ENCODE results near the gene ZDHHC24. TPM values are rescaled to one million over a fixed set of nuclear protein-coding genes. Genes with fewer than 3 reads are reported as not detected.
A peak's percentile ranks its signal among the peaks of the same experiment; 100 is the strongest.
"Not testable (repeated sequence)": the region's sequence is repeated elsewhere in the genome, so short reads cannot be mapped to it uniquely, and the experiment has no call there.

Gene ZDHHC24, protein sequence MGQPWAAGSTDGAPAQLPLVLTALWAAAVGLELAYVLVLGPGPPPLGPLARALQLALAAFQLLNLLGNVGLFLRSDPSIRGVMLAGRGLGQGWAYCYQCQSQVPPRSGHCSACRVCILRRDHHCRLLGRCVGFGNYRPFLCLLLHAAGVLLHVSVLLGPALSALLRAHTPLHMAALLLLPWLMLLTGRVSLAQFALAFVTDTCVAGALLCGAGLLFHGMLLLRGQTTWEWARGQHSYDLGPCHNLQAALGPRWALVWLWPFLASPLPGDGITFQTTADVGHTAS
- 1 to 10 TPM; 6.6 to 7.8 (median 7.5) TPM for total RNA-seq
- 6.3 TPM for polyA plus RNA-seq
- long read RNA-seq, donor 1, full-length matches to known transcripts, result 16 of 24 reads
- long read RNA-seq, donor 1, partial matches to known transcripts, result 0 of 24 reads
- long read RNA-seq, donor 1, other reads (novel, unspliced or antisense), result 8 of 24 reads
- long read RNA-seq, donor 2, full-length matches to known transcripts, result 8 of 13 reads
- long read RNA-seq, donor 2, partial matches to known transcripts, result 2 of 13 reads
- long read RNA-seq, donor 2, other reads (novel, unspliced or antisense), result 3 of 13 reads
- long read RNA-seq, donor 3, full-length matches to known transcripts, result 38 of 60 reads
- long read RNA-seq, donor 3, partial matches to known transcripts, result 1 of 60 reads
- long read RNA-seq, donor 3, other reads (novel, unspliced or antisense), result 21 of 60 reads
- long read RNA-seq, donor 4, full-length matches to known transcripts, result 8 of 12 reads
- long read RNA-seq, donor 4, partial matches to known transcripts, result 0 of 12 reads
- long read RNA-seq, donor 4, other reads (novel, unspliced or antisense), result 4 of 12 reads

DNA sequence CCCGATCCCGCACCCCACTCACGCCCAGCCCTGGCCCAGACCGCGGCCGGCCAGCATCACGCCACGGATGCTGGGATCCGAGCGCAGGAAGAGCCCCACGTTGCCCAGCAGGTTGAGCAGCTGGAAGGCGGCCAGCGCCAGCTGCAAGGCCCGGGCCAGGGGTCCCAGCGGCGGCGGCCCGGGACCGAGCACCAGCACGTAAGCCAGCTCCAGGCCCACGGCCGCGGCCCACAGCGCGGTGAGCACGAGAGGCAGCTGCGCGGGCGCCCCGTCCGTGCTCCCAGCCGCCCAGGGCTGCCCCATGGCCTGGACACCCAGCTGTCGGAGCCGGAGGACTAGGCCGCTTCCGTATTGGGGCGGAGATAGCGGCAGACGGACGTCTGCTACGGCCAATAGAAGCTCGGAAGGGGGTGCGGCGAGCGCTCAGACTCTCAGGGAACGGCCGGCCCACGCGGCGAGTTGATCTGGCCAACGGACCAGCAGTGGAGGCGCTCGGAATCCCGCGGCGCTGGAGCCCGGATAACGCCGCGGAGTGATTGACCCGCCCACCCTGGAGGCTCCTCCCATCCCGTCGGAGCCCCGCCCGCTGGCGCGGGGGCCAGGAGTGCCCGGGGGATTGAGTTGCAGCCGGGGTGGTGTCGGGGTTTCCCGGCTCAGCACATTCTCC, at the start of gene ZDHHC24:
Gene ZDHHC24 (minus strand): TSS at position 348 of the 667 bp plus-strand sequence. CDS start 45 bp downstream, at position 303.
- ATAC-seq (peak; percentile 97), DNase-seq (peak; percentile 99 to 100 (median 99))
- Histone ChIP-seq H3K27ac (ENCODE audit: low read length) (peak within 1 kb of the TSS; percentile 24), H3K27me3 (ENCODE audit: control insufficient read depth, insufficient read depth) (no peaks in the 10 kb centered on the region), H3K4me3 (ENCODE audit: low read length) (peak within 1 kb of the TSS; percentile 53), H3K4me1 (ENCODE audit: control insufficient read depth, insufficient read depth, low read length) (no peaks in the 10 kb centered on the region), H3K9me3 (ENCODE audit: control insufficient read depth, low read length) (no peaks in the 10 kb centered on the region)
- WGBS, result under 1% methylated on average over 71 of the region's 71 CpGs
- intact Hi-C loops (cut with DNase I), result no loop called here

DNA sequence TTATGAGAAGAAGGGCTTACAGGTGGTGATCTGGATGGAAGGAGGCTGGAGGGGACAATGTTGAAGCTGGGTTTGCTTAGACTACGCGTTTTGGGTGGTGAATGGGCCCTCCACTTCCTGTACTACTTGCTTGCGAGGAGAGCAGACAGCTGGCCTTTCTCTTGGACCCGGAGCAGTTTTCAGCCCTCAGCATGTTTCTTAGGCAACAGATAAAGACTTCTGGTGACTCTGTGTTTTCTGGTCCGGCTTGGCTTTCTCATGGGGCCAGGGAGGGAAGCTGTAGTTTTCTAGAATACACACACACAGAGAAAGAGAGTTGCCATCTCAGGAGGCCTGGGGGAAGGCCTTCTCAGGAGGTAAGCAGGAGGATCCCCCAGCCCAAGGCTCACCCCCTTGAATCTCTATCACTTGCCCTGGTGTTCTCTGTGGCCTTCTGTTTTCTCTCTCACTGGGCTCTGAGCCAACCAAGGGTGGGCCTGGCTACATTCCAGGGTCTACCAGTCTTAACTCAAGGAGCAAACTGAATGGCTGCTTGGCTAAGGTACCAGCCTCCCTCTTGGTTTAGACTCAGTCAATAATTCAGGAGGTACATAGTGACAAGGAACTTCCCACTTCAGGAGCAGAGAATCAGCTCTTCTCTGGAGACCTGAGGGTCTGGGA, 49.5 kb upstream of the ZDHHC24 start:
- DNase-seq (peak; percentile 77 to 87 (median 79)), ATAC-seq (peak; percentile 40 to 75)
- 44% methylated on average over 5 of the region's 5 CpGs for WGBS
- Histone ChIP-seq H3K27me3 (ENCODE audit: control insufficient read depth, insufficient read depth) (no peaks in the 10 kb centered on the region), H3K4me3 (ENCODE audit: low read length) (no peak overlapping the region), H3K4me1 (ENCODE audit: control insufficient read depth, insufficient read depth, low read length) (peaks cover 9% of the 10 kb centered on the region), H3K9me3 (ENCODE audit: control insufficient read depth, low read length) (no peaks in the 10 kb centered on the region), H3K27ac (ENCODE audit: low read length) (peak overlapping the region; percentile 87)
- intact Hi-C loops (cut with DNase I), result no loop called here

DNA sequence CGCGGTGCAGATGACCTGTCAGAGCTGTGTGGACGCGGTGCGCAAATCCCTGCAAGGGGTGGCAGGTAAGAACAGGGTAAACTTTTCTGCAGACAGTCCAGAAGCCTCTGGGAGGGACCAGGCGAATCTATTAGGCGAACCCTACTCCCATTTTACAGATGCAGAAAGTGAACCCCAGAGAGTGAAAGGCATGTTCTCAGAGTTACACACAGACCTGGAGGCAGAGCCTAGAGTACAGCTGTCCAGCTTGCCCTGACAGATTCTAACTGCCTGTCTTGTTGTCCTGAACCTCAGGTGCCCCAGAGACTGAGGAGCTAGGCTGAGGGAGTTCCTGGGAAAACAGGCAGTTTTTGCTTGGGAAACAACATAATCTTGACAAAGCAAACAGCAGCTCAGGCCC, 47.8 kb upstream of the ZDHHC24 start:
- H3K27ac ChIP-seq (ENCODE audit: low read length), result no peak overlapping the region
- H3K27me3 ChIP-seq (ENCODE audit: control insufficient read depth, insufficient read depth), result no peaks in the 10 kb centered on the region
- intact Hi-C loops (cut with DNase I), result loop anchor here in 2 of 4 donors (5.0 kb wide), 1 partner anchor 84 kb away; the partner anchor contains the start of gene RBM4B (in 2 of the 2)
- ATAC-seq (no peak), DNase-seq (no peak)
- peaks cover 9% of the 10 kb centered on the region for H3K4me1 ChIP-seq (ENCODE audit: control insufficient read depth, insufficient read depth, low read length)
- H3K4me3 ChIP-seq (ENCODE audit: low read length), result peak overlapping the region; percentile 48
- WGBS, result 59% methylated on average over 7 of the region's 7 CpGs
- H3K9me3 ChIP-seq (ENCODE audit: control insufficient read depth, low read length), result no peaks in the 10 kb centered on the region

DNA sequence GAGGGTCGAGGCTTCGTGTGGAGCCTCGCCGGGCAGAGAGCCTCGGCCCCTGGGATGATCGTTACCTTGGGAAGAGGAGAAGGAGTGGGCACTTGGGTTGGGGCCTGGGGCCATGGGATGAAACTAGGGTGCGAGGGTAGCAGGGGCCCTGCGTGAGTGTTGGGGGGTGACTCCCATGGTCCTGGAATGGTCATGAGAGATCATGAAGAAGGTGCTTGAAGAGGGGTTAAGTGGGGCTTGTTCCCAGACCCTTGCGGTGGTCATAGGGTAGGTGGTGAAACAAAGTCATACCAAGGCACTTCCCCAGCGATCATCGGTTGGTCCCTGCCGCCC, 47.4 kb upstream of the ZDHHC24 start:
- 6% methylated on average over 12 of the region's 12 CpGs for WGBS
- Histone ChIP-seq H3K27me3 (ENCODE audit: control insufficient read depth, insufficient read depth) (no peaks in the 10 kb centered on the region), H3K9me3 (ENCODE audit: control insufficient read depth, low read length) (no peaks in the 10 kb centered on the region), H3K27ac (ENCODE audit: low read length) (peak overlapping the region; percentile 8), H3K4me3 (ENCODE audit: low read length) (peak overlapping the region; percentile 48), H3K4me1 (ENCODE audit: control insufficient read depth, insufficient read depth, low read length) (peaks cover 9% of the 10 kb centered on the region)
- DNase-seq (no peak), ATAC-seq (no peak)
- intact Hi-C loops (cut with DNase I), result loop anchor here in 2 of 4 donors (5.0 kb wide), 1 partner anchor 84 kb away; the partner anchor contains the start of gene RBM4B (in 2 of the 2)

DNA sequence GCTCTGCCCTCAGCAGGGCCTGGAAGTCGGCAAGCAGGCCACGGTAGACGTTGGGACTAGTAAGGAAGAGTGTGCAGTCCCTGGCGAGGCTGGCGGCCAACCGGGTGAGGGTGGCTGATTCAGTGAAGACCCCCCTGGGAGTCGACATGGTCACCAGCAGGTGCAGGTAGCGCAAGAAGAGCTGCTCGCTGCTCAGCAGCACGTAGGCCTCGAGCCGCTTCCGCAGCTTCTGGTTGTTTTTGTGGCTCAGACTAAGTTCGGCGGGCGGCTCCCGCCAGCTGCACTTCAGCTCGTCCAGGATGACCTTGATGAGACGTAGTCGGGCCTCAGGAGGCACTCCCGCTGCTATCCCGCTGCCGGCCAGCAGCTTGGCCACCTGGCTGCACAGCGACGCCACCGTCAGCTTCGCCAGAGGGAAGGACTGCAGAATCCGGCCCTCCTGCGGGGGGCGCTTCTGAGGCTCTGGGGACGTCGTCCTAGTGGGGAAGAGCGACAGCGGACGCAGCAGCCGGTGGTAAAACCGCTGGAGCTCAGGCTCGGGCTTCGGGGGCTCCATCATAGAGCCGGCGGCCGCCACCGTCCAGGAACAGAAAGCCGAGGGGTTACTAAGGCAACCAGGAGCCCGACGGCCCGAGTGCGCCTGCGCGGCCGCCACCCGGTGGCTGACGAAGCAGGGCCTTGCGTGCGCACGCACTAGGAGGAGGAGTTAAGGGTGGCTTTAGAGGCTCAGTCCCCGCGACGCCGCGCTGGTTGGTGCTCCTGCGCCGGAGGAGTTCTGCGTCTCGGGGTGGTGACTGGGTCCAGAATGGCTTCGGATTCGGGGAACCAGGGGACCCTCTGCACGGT, 46.8 kb upstream of the ZDHHC24 start, which contains the start of the genes CCDC87 and CCS:
Gene CCDC87 (minus strand): TSS at position 607 of the 846 bp plus-strand sequence. CDS start 48 bp downstream, at position 559.
Gene CCS (plus strand): TSS at position 729 of the 846 bp plus-strand sequence. CDS start 77 bp downstream, at position 806.
- peak; percentile 99 to 100 (median 99) for DNase-seq
- Histone ChIP-seq H3K27ac (ENCODE audit: low read length) (peak within 1 kb of the TSS; percentile 37), H3K4me1 (ENCODE audit: control insufficient read depth, insufficient read depth, low read length) (peaks cover 9% of the 10 kb centered on the region), H3K4me3 (ENCODE audit: low read length) (peak within 1 kb of the TSS; percentile 48), H3K9me3 (ENCODE audit: control insufficient read depth, low read length) (no peaks in the 10 kb centered on the region), H3K27me3 (ENCODE audit: control insufficient read depth, insufficient read depth) (no peaks in the 10 kb centered on the region)
- intact Hi-C loops (cut with DNase I), result loop anchor here in 2 of 4 donors (5.0 kb wide), 1 partner anchor 85 kb away; the partner anchor contains the start of gene RBM4B (in 2 of the 2)
- ATAC-seq, result peak; percentile 97 to 98
- WGBS, result 15% methylated on average over 68 of the region's 68 CpGs

DNA sequence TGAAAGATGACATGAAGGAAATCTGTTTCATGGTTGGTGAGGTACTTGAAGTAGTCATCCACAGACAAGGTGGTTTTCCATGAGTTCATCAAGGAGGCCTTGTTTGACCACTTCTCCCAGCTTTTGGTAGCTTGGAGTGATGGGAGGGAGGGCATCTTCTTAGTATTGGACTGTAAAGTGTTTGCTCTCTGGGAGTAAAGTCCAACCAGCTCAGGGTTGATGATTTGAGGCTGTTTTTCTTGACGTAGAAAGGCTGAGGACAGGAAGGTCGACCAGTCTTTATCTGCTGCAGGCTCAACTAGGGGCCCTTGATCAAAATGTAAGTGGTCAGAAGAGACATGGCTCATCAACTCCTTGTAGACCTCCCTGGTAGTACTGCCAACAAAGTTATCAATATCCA, 45.3 kb upstream of the ZDHHC24 start:
- intact Hi-C loops (cut with DNase I), result loop anchor here in 2 of 4 donors (5.0 kb wide), 1 partner anchor 86 kb away; the partner anchor contains the start of gene RBM4B (in 2 of the 2)
- 93% methylated on average over 2 of the region's 2 CpGs for WGBS
- Histone ChIP-seq H3K4me1 (ENCODE audit: control insufficient read depth, insufficient read depth, low read length) (peaks cover 9% of the 10 kb centered on the region), H3K27ac (ENCODE audit: low read length) (no peak overlapping the region), H3K4me3 (ENCODE audit: low read length) (no peak overlapping the region), H3K9me3 (ENCODE audit: control insufficient read depth, low read length) (no peaks in the 10 kb centered on the region), H3K27me3 (ENCODE audit: control insufficient read depth, insufficient read depth) (no peaks in the 10 kb centered on the region)
- no peak for DNase-seq
- ATAC-seq, result no peak

DNA sequence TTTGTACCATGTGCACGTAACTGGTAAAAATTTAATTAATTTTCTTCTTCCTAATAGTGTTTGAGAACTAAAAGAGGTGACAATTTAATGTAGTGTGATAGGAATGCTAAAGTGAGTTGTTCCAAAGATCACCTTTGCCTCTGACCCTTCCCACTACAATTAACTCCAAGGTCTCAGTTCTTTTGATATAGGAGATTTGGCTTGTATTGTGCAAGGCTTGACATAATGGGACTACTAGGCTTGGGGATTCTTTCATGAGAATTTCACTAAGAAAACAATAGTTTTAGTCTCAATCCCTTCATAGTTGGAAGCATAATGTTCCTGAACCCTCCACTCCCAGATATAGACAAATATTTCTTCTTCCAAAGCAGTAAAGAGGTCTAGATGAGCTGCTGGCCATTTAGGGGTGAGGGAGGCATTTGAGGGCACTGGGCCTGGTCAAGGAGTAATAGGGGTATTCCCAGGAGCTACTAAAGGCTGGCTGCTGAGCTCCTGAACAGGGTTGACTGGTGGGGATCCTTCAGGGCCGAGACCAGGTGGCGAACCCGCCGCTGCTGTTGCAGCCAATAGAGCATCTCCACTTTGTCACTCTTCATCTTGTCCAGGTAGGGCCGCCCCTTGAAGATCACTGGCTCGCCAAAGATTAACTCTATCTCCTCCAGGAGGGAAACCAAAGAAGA, 44.3 kb upstream of the ZDHHC24 start:
- no peak overlapping the region for H3K4me3 ChIP-seq (ENCODE audit: low read length)
- no peak for DNase-seq
- H3K27me3 ChIP-seq (ENCODE audit: control insufficient read depth, insufficient read depth), result no peaks in the 10 kb centered on the region
- no peak overlapping the region for H3K27ac ChIP-seq (ENCODE audit: low read length)
- H3K4me1 ChIP-seq (ENCODE audit: control insufficient read depth, insufficient read depth, low read length), result peaks cover 5% of the 10 kb centered on the region
- ATAC-seq, result no peak
- intact Hi-C loops (cut with DNase I), result loop anchor here in 2 of 4 donors (5.0 kb wide), 1 partner anchor 87 kb away; the partner anchor contains the start of gene RBM4B (in 2 of the 2)
- no peaks in the 10 kb centered on the region for H3K9me3 ChIP-seq (ENCODE audit: control insufficient read depth, low read length)
- 96% methylated on average over 7 of the region's 7 CpGs for WGBS

DNA sequence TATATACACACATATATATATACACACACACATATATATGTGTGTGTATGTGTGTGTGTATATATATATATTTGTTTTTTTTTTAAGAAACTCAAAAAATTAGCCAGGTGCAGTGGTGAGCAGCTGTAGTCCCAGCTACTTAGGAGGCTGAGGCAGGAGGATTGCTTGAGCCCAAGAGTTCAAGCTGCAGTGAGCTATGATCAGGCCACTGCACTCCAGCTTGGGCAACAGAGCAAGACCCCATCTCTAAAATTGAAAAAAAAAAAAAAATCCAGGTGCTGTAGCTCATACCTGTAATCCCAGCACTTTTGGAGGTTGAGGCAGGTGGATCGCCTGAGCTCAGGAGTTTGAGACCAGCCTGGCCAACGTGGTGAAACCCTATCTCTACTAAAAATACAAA, 43.5 kb upstream of the ZDHHC24 start:
- H3K4me3 ChIP-seq (ENCODE audit: low read length); H3K27me3 ChIP-seq (ENCODE audit: control insufficient read depth, insufficient read depth); H3K27ac ChIP-seq (ENCODE audit: low read length); intact Hi-C loops (cut with DNase I); H3K9me3 ChIP-seq (ENCODE audit: control insufficient read depth, low read length); DNase-seq; ATAC-seq; H3K4me1 ChIP-seq (ENCODE audit: control insufficient read depth, insufficient read depth, low read length): not testable (repeated sequence)
- 77% methylated on average over 2 of the region's 2 CpGs for WGBS

DNA sequence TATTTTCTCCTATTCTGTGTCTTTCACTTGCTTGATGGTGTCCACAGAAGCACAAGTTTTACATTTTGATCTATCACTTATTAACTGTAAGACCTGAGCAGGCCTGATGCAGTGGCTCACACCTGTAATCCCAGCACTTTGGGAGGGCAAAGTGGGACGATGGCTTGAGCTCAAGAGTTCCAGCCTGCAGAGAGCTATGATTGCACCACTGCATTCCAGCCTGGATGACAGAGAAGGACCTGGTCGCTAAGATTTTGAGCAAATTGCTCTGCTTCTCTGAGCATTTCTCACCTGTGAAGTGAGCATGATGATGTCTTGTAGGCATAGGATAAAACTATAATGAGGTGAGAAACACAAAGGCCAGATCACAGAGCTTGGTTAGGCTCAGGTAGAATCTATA, 40.3 kb upstream of the ZDHHC24 start:
- DNase-seq (no peak), ATAC-seq (no peak)
- Histone ChIP-seq H3K9me3 (ENCODE audit: control insufficient read depth, low read length) (no peaks in the 10 kb centered on the region), H3K27ac (ENCODE audit: low read length) (no peak overlapping the region), H3K4me1 (ENCODE audit: control insufficient read depth, insufficient read depth, low read length) (no peaks in the 10 kb centered on the region), H3K27me3 (ENCODE audit: control insufficient read depth, insufficient read depth) (no peaks in the 10 kb centered on the region), H3K4me3 (ENCODE audit: low read length) (no peak overlapping the region)
- intact Hi-C loops (cut with DNase I), result no loop called here
- 63% methylated on average over 2 of the region's 2 CpGs for WGBS
